Stimulated activated CD8-positive, alpha-beta memory T cell treated with anti-CD3 and anti-CD28 coated beads, Interleukin-12 subunit alpha, Interleukin-12 subunit beta, amount 100 ng/mL, for 24 hours (primary cell): ENCODE data around the gene TRIM26.
"Not testable (repeated sequence)": the region's sequence is repeated elsewhere in the genome, so short reads cannot be mapped to it uniquely, and the experiment has no call there.

ENCODE experiments used
- DNase-seq: peaks from one replicate; pipeline ENCODE4 v3.0.0-alpha.2; 2020; ENCODE audit errors: extremely low read depth

The TRIM26 gene

GRCh38 chr6:30152910-30153610, 60.1 kb downstream of the TRIM26 start:
- DNase-seq: no peak

- DNase-seq: no peak
Measured at GRCh38 chr6:30152016-30152673, 61.1 kb downstream of the TRIM26 start.

GRCh38 chr6:30151580-30151979, 61.6 kb downstream of the TRIM26 start:
- DNase-seq: no peak

- DNase-seq: no peak
Measured at GRCh38 chr6:30150671-30151395, 62.4 kb downstream of the TRIM26 start.

DNA sequence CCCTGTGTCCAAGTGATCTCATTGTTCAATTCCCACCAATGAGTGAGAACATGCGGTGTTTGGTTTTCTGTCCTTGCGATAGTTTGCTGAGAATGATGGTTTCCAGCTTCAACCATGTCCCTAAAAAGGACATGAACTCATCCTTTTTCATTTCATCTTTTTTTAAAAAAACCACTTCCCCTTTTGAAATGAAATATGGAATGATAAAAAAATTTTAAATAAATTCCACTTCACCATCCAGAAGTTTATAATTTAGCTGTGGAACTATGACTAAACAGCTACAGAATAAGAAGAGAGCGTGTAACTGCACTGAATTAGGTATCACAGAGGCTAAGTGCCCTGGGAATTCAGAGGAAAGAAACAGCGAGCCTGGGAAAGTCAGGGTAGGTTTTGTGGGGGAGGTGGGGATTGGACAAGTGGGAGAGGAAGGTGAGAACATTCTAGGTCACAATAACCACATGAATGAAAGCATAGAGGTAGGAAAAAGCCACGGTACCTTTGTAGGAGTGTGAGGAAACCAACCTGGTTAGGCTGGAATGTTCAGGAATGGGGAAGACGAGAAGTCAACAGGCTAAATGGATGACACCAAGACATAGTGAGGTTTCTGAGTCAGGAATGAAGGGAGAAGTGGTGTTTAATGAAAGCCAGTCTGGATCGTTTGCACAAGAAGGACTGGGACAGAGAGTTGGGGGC, 63.2 kb downstream of the TRIM26 start:
- no peak for DNase-seq

- no peak for DNase-seq
Measured at GRCh38 chr6:30149234-30149633, 64.0 kb downstream of the TRIM26 start.

DNA sequence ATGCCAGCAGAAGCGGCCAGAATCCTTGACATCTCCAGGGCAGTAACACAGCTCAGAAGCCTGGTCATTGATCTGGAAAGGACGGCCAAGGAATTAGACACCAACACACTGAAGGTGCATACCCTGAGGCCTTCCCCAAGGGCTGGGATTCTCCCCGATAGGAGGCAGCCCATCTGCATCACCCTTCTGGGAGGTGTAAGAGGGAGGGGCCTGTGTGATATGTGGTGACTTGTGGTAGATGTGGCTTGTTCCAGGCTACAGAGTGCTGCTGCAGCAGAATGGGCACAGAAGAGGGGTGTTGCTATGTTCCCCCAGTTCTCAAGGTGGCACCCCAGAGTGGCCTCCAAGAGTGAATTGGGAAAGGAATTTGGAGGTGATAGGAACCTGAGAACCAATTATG, 66.1 kb downstream of the TRIM26 start:
- no peak for DNase-seq

- DNase-seq: no peak
Measured at GRCh38 chr6:30145818-30146217, 67.4 kb downstream of the TRIM26 start.

DNA sequence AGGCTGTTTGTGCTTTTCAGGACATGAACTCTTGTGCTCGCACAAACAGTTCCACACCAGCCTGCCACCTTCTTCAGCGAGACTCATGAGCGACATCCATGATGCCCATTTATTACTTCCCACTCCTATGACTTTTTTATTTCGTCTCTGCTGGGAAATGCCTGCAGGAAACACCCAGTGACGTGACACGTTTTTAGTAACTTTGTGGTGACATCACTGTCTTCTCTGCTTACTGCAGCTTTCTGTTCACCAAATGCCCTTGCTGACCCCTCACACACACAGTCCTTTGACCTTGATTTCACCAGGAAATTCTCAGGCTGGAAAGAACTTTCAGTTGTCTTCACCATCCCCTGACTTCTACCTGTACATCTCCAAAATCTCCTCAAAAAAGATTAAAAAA, 68.4 kb downstream of the TRIM26 start:
- DNase-seq: no peak

GRCh38 chr6:30143780-30144179, 69.4 kb downstream of the TRIM26 start:
- DNase-seq: no peak

DNA sequence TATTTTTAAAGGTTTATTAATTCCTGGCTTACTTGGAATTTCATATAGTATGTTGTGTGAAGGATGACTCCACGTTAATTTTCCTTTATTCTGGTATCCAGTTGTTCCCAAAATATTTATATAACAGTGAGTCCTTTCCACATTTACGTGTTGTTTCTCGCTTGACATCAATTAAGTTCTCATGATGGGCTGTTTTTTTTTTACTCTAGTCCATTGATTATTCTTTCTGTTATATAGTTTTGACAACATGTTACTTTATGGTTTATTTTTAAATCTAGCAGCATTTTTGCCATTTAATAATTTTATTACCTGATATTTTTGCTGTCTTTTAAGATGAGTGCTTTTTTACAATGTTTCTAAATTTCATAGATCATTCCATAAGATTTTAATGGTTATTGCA, 70.5 kb downstream of the TRIM26 start:
- DNase-seq: no peak

GRCh38 chr6:30140240-30140639, 73.0 kb downstream of the TRIM26 start:
- not testable (repeated sequence) for DNase-seq

DNA sequence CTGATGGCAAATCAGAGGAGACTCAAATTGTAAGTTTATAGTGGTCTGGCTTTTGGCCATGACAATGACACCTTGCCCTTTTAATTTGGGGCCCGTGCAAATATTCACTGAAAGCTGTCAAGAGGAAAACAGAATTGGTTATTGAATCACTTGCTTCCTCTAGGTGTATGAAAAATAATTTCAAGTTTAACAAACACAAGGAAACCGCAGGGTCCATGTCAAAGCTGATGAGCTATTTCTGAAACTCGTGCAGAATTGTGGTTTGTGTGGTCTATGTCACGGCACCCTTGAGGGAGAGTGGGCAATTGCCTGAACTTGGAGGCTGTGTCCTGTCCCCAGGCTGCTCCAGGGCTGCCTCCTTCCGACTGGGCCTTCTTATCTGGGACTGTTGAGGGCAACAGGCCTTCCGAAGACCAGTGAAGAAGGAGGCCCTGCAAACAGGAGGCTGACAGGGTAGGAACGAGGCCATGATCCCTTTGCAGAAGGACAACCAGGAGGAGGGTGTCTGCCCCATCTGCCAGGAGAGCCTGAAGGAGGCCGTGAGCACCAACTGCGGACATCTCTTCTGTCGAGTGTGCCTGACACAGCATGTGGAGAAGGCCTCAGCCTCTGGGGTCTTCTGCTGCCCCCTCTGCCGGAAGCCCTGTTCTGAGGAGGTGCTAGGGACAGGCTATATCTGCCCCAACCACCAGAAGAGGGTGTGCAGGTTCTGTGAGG, 76.5 kb downstream of the TRIM26 start:
- DNase-seq: no peak

GRCh38 chr6:30135757-30136156, 77.4 kb downstream of the TRIM26 start, which contains the start of gene TRIM40:
TSS of gene TRIM40 (plus strand) at chr6:30136140. CDS start at chr6:30137037, 897 bp downstream.
- no peak for DNase-seq

- DNase-seq: no peak
Measured at GRCh38 chr6:30135147-30135546, 78.1 kb downstream of the TRIM26 start.
